GM23338 (cell line): Measurements from ENCODE around the gene RFX8. TPM values are rescaled to one million over a fixed set of nuclear protein-coding genes. Genes with fewer than 3 reads are reported as not detected.

ENCODE experiments used
- ATAC-seq: fragments of 200-7000 bp; cut with Tn5 transposase; 3 replicates; pipeline ENCODE4 v1.9.1; 2020
- DNase-seq: peaks from one replicate; pipeline ENCODE4 v3.0.0-alpha.2; 2015; ENCODE audit warnings: low spot score
- H2AFZ ChIP-seq: fragments of 200-600 bp; sonication (generic); 2 replicates; pipeline ENCODE4 v1.8.0; 2016; ENCODE audit warnings: antibody characterized with exemption, mild to moderate bottlenecking, moderate library complexity
- H3F3A ChIP-seq: fragments of 200-600 bp; sonication (generic); replicated peaks from 2 replicates; pipeline ENCODE4 v1.8.0; 2017; ENCODE audit warnings: antibody characterized with exemption, mixed run types, low read depth
- H3K27ac ChIP-seq: fragments of 200-600 bp; sonication (generic); 2 replicates; pipeline ENCODE4 v1.6.1; 2016; ENCODE audit warnings: low read depth
- H3K27me3 ChIP-seq: fragments of 200-600 bp; sonication (generic); 2 replicates; pipeline ENCODE4 v1.8.0; 2016; ENCODE audit warnings: mild to moderate bottlenecking, mixed run types, moderate library complexity; ENCODE audit not compliant: insufficient read depth
- H3K36me3 ChIP-seq: fragments of 200-600 bp; sonication (generic); 2 replicates; pipeline ENCODE4 v1.8.0; 2016; ENCODE audit warnings: mild to moderate bottlenecking; ENCODE audit not compliant: insufficient read depth
- H3K4me1 ChIP-seq: fragments of 200-600 bp; sonication (generic); 2 replicates; pipeline ENCODE4 v1.8.0; 2016; ENCODE audit warnings: mild to moderate bottlenecking, moderate library complexity; ENCODE audit not compliant: insufficient read depth
- H3K4me2 ChIP-seq: fragments of 200-600 bp; sonication (generic); 2 replicates; pipeline ENCODE4 v1.7.1; 2017; ENCODE audit warnings: mixed run types
- H3K4me3 ChIP-seq: fragments of 200-600 bp; sonication (generic); 2 replicates; pipeline ENCODE4 v1.6.1; 2016; ENCODE audit warnings: mixed run types
- H3K79me2 ChIP-seq: fragments of 200-600 bp; sonication (generic); replicated peaks from 2 replicates; pipeline ENCODE4 v1.8.0; 2017; ENCODE audit warnings: mild to moderate bottlenecking; ENCODE audit not compliant: insufficient read depth
- H3K9me2 ChIP-seq: fragments of 200-600 bp; sonication (generic); 2 replicates; pipeline ENCODE4 v1.8.0; 2017; ENCODE audit not compliant: insufficient read depth
- H4K20me1 ChIP-seq: fragments of 200-600 bp; sonication (generic); replicated peaks from 2 replicates; pipeline ENCODE4 v1.8.0; 2017; ENCODE audit warnings: mild to moderate bottlenecking; ENCODE audit not compliant: insufficient read depth
- H3K27ac Mint-ChIP-seq: 2 replicates; pipeline ENCODE4 v1.8.0; 2020; ENCODE audit warnings: inconsistent platforms, mild to moderate bottlenecking, moderate library complexity, mixed read lengths
- H3K27me3 Mint-ChIP-seq: 3 replicates; pipeline ENCODE4 v1.8.0; 2022; ENCODE audit warnings: low read depth, mild to moderate bottlenecking, moderate library complexity, mixed read lengths, inconsistent platforms; ENCODE audit not compliant: insufficient read depth, poor library complexity
- H3K36me3 Mint-ChIP-seq: 3 replicates; pipeline ENCODE4 v1.8.0; 2021; ENCODE audit warnings: low read depth, mild to moderate bottlenecking, inconsistent platforms, moderate library complexity, mixed read lengths
- H3K4me1 Mint-ChIP-seq: 3 replicates; pipeline ENCODE4 v1.8.0; 2020; ENCODE audit warnings: mild to moderate bottlenecking, inconsistent platforms, mixed read lengths
- H3K4me3 Mint-ChIP-seq: 3 replicates; pipeline ENCODE4 v1.8.0; 2021; ENCODE audit warnings: moderate library complexity, mild to moderate bottlenecking, inconsistent platforms, mixed read lengths
- H3K9me3 Mint-ChIP-seq: 3 replicates; pipeline ENCODE4 v1.8.0; 2020; ENCODE audit warnings: moderate library complexity, mild to moderate bottlenecking, inconsistent platforms, mixed read lengths
- CREB1 ChIP-seq: fragments of 250-450 bp; sonication (Bioruptor Pico); IDR thresholded peaks from 2 replicates; pipeline ENCODE4 v1.5.0; 2020; ENCODE audit warnings: low read depth, mild to moderate bottlenecking, moderate library complexity
- EZH2 ChIP-seq: fragments of 200-600 bp; sonication (generic); IDR thresholded peaks from one replicate; pipeline ENCODE4 v1.8.0; 2017; ENCODE audit warnings: antibody characterized with exemption, mild to moderate bottlenecking, low read depth; ENCODE audit not compliant: unreplicated experiment
- EZH2phosphoT487 ChIP-seq: fragments of 200-600 bp; sonication (generic); IDR thresholded peaks from one replicate; pipeline ENCODE4 v1.8.1; 2018; ENCODE audit warnings: antibody characterized with exemption; ENCODE audit not compliant: unreplicated experiment
- JUNB ChIP-seq: IDR thresholded peaks from one replicate; pipeline ENCODE4 v1.6.1; 2016; ENCODE audit warnings: antibody characterized with exemption; ENCODE audit not compliant: unreplicated experiment
- NANOG ChIP-seq: IDR thresholded peaks from 2 replicates; pipeline ENCODE4 v1.6.1; 2016; ENCODE audit warnings: antibody characterized with exemption, borderline replicate concordance
- POLR2AphosphoS5 ChIP-seq: IDR thresholded peaks from 2 replicates; pipeline ENCODE4 v1.6.1; 2016; ENCODE audit warnings: antibody characterized with exemption, low read depth
- REST ChIP-seq: IDR thresholded peaks from one replicate; pipeline ENCODE4 v1.6.1; 2018; ENCODE audit warnings: antibody characterized with exemption; ENCODE audit not compliant: unreplicated experiment
- STAT1 ChIP-seq: IDR thresholded peaks from one replicate; pipeline ENCODE4 v1.6.1; 2016; ENCODE audit warnings: antibody characterized with exemption; ENCODE audit not compliant: unreplicated experiment
- ZNF114 ChIP-seq: fragments of 250-450 bp; sonication (Bioruptor Pico); IDR thresholded peaks from 2 replicates; pipeline ENCODE4 v1.5.0; 2020; ENCODE audit warnings: mild to moderate bottlenecking, moderate library complexity
- ZNF331 ChIP-seq: fragments of 250-450 bp; sonication (Bioruptor Pico); IDR thresholded peaks from 2 replicates; pipeline ENCODE4 v1.5.0; 2020; ENCODE audit warnings: low read depth, mild to moderate bottlenecking, moderate library complexity
- polyA plus RNA-seq: library from polyadenylated mRNA; unstranded; fragments of >200 nt; fragmentation: Nextera tagmentation; extraction: Ambion mirVana; gene quantifications from 2 replicates; pipeline ENCODE4 v1.2.1, GENCODE V29; 2016
- total RNA-seq: library from RNA; depleted of rRNA; stranded (reverse); fragments of >200 nt; shearing (Covaris generic); gene quantifications from 2 replicates; pipeline ENCODE4 v1.2.3, GENCODE V29; 2014
- TF ChIP-seq, protein P1 (sequence below): fragments of 250-450 bp; sonication (Bioruptor Pico); IDR thresholded peaks from 2 replicates; pipeline ENCODE4 v1.5.0; 2020; ENCODE audit warnings: mild to moderate bottlenecking, moderate library complexity
- TF ChIP-seq, protein P2 (sequence below): IDR thresholded peaks from 2 replicates; pipeline ENCODE4 v1.6.1; 2016; ENCODE audit warnings: antibody characterized with exemption
- TF ChIP-seq, protein P3 (sequence below), 2 experiments: fragments of 200-600 bp in 1 of 2; sonication (generic) in 1 of 2; conservative IDR thresholded peaks; 2 replicates each; pipeline versions ENCODE4 v1.5.1 to v1.6.1; 2016 to 2017; ENCODE audit warnings: antibody characterized with exemption in 2 of 2, low read depth in 2 of 2, mild to moderate bottlenecking in 2 of 2, moderate library complexity in 1 of 2

The RFX8 gene
- total and polyA plus RNA-seq, 2 experiments from 2014 or later = 0.65 to 1.5 TPM

DNA sequence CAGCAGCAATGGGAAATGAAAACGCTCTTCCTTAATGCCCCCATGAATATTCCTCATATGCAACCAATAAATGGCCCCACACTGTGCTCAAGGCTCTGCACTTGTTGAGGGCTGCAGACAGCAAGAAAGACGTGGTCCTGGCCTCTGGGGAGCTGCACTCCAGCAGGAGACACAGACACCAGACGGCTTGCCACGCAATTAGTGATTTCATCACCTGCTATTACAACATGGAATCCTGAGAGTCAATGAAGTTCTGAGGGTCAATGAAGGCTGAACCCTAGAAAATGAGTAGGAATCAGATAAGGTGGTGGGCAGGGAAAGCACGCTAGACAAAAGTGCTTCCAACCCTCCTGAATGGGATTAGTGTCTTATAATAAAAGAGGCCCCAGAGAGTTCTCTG, 106.5 kb downstream of the RFX8 start:
- no peaks in the 10 kb centered on the region for H4K20me1 ChIP-seq
- H3K27me3 ChIP-seq = no peaks in the 10 kb centered on the region
- no peak overlapping the region for H3K4me3 Mint-ChIP-seq
- no peaks in the 10 kb centered on the region for H3F3A ChIP-seq
- no peak overlapping the region for H3K4me2 ChIP-seq
- H3K4me1 ChIP-seq = no peaks in the 10 kb centered on the region
- DNase-seq (no peak), ATAC-seq (no peak)
- no peak overlapping the region for H3K4me3 ChIP-seq
- H3K27me3 Mint-ChIP-seq = peaks cover 3% of the 10 kb centered on the region
- H3K9me2 ChIP-seq = no peaks in the 10 kb centered on the region
- no peak overlapping the region for H3K27ac ChIP-seq
- H3K9me3 Mint-ChIP-seq = no peaks in the 10 kb centered on the region; the same call in 2 of the 3 replicates
- no peak overlapping the region for H3K27ac Mint-ChIP-seq
- no peaks in the 10 kb centered on the region for H3K36me3 Mint-ChIP-seq
- peaks cover 6% of the 10 kb centered on the region; the same call in 2 of the 3 replicates for H3K4me1 Mint-ChIP-seq
- no peak for TF ChIP-seq ZNF114 (CRISPR knock-in tag)
- TF ChIP-seq REST = no peak
- no peak for TF ChIP-seq ZNF331
- no peak for TF ChIP-seq CREB1
- TF ChIP-seq JUNB = no peak
- no peak for TF ChIP-seq STAT1
- TF ChIP-seq, protein P1, sequence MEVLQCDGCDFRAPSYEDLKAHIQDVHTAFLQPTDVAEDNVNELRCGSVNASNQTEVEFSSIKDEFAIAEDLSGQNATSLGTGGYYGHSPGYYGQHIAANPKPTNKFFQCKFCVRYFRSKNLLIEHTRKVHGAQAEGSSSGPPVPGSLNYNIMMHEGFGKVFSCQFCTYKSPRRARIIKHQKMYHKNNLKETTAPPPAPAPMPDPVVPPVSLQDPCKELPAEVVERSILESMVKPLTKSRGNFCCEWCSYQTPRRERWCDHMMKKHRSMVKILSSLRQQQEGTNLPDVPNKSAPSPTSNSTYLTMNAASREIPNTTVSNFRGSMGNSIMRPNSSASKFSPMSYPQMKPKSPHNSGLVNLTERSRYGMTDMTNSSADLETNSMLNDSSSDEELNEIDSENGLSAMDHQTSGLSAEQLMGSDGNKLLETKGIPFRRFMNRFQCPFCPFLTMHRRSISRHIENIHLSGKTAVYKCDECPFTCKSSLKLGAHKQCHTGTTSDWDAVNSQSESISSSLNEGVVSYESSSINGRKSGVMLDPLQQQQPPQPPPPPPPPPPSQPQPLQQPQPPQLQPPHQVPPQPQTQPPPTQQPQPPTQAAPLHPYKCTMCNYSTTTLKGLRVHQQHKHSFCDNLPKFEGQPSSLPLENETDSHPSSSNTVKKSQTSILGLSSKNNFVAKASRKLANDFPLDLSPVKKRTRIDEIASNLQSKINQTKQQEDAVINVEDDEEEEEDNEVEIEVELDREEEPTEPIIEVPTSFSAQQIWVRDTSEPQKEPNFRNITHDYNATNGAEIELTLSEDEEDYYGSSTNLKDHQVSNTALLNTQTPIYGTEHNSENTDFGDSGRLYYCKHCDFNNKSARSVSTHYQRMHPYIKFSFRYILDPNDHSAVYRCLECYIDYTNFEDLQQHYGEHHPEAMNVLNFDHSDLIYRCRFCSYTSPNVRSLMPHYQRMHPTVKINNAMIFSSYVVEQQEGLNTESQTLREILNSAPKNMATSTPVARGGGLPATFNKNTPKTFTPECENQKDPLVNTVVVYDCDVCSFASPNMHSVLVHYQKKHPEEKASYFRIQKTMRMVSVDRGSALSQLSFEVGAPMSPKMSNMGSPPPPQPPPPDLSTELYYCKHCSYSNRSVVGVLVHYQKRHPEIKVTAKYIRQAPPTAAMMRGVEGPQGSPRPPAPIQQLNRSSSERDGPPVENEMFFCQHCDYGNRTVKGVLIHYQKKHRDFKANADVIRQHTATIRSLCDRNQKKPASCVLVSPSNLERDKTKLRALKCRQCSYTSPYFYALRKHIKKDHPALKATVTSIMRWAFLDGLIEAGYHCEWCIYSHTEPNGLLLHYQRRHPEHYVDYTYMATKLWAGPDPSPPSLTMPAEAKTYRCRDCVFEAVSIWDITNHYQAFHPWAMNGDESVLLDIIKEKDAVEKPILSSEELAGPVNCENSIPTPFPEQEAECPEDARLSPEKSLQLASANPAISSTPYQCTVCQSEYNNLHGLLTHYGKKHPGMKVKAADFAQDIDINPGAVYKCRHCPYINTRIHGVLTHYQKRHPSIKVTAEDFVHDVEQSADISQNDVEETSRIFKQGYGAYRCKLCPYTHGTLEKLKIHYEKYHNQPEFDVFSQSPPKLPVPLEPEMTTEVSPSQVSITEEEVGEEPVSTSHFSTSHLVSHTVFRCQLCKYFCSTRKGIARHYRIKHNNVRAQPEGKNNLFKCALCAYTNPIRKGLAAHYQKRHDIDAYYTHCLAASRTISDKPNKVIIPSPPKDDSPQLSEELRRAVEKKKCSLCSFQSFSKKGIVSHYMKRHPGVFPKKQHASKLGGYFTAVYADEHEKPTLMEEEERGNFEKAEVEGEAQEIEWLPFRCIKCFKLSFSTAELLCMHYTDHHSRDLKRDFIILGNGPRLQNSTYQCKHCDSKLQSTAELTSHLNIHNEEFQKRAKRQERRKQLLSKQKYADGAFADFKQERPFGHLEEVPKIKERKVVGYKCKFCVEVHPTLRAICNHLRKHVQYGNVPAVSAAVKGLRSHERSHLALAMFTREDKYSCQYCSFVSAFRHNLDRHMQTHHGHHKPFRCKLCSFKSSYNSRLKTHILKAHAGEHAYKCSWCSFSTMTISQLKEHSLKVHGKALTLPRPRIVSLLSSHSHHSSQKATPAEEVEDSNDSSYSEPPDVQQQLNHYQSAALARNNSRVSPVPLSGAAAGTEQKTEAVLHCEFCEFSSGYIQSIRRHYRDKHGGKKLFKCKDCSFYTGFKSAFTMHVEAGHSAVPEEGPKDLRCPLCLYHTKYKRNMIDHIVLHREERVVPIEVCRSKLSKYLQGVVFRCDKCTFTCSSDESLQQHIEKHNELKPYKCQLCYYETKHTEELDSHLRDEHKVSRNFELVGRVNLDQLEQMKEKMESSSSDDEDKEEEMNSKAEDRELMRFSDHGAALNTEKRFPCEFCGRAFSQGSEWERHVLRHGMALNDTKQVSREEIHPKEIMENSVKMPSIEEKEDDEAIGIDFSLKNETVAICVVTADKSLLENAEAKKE (CRISPR knock-in tag) = no peak
- no peak for TF ChIP-seq POLR2AphosphoS5
- no peak for TF ChIP-seq NANOG
- TF ChIP-seq, protein P2, sequence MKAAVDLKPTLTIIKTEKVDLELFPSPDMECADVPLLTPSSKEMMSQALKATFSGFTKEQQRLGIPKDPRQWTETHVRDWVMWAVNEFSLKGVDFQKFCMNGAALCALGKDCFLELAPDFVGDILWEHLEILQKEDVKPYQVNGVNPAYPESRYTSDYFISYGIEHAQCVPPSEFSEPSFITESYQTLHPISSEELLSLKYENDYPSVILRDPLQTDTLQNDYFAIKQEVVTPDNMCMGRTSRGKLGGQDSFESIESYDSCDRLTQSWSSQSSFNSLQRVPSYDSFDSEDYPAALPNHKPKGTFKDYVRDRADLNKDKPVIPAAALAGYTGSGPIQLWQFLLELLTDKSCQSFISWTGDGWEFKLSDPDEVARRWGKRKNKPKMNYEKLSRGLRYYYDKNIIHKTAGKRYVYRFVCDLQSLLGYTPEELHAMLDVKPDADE = no peak
- TF ChIP-seq, protein P3, sequence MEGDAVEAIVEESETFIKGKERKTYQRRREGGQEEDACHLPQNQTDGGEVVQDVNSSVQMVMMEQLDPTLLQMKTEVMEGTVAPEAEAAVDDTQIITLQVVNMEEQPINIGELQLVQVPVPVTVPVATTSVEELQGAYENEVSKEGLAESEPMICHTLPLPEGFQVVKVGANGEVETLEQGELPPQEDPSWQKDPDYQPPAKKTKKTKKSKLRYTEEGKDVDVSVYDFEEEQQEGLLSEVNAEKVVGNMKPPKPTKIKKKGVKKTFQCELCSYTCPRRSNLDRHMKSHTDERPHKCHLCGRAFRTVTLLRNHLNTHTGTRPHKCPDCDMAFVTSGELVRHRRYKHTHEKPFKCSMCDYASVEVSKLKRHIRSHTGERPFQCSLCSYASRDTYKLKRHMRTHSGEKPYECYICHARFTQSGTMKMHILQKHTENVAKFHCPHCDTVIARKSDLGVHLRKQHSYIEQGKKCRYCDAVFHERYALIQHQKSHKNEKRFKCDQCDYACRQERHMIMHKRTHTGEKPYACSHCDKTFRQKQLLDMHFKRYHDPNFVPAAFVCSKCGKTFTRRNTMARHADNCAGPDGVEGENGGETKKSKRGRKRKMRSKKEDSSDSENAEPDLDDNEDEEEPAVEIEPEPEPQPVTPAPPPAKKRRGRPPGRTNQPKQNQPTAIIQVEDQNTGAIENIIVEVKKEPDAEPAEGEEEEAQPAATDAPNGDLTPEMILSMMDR (conservative IDR thresholded peaks at IDR 0.05; ENCODE audit: low read depth in 2 of 2) = no peak
- TF ChIP-seq EZH2phosphoT487 = no peak
- TF ChIP-seq EZH2 = no peak
- H3K79me2 ChIP-seq = no peaks in the 10 kb centered on the region
- H3K36me3 ChIP-seq = no peaks in the 10 kb centered on the region
- no peak overlapping the region for H2AFZ ChIP-seq
